IMR-90 (cell line): ENCODE measurements around the gene MXRA8. TPM values are rescaled to one million over a fixed set of nuclear protein-coding genes. Genes with fewer than 3 reads are reported as not detected.
"Not testable (repeated sequence)": the region's sequence is repeated elsewhere in the genome, so short reads cannot be mapped to it uniquely, and the experiment has no call there.

Experiments
- ATAC-seq: fragments of 200-7000 bp; cut with Tn5 transposase; 2 replicates; pipeline ENCODE4 v1.9.1; 2020; ENCODE audit warnings: low read depth, mild to moderate bottlenecking, moderate library complexity
- BruUV-seq: library from RNA; stranded (reverse); fragments of 400-500 nt; replicated peaks from 2 replicates; lab custom pipeline; 2021; lab: Mats Ljungman, UMichigan
- CTCF ChIA-PET: fragments of 300-600 bp; formaldehyde crosslinking; extraction: SDS; loops from one replicate; lab custom pipeline; 2021; ENCODE audit warnings: antibody characterized with exemption; lab: Yijun Ruan, JAX
- POLR2A ChIA-PET: fragments of 300-600 bp; sonication (Branson Sonifier 250); formaldehyde crosslinking; loops from one replicate; lab custom pipeline; 2022; ENCODE audit warnings: antibody characterized with exemption; ENCODE audit not compliant: unreplicated experiment; lab: Charles Lee
- DNase-seq: peaks from one replicate; pipeline ENCODE4 v3.0.0; 2013
- H2AFZ ChIP-seq: replicated peaks from 2 replicates; pipeline ENCODE3; 2013; ENCODE audit warnings: low read length, mild to moderate bottlenecking; ENCODE audit not compliant: poor library complexity
- H2AK5ac ChIP-seq: 2 replicates; pipeline ENCODE4 v1.6.1; 2013; ENCODE audit warnings: low read depth, low read length, inconsistent platforms
- H2AK9ac ChIP-seq: replicated peaks from 2 replicates; pipeline ENCODE3; 2013; ENCODE audit warnings: mild to moderate bottlenecking, low read depth, low read length, moderate library complexity; ENCODE audit not compliant: poor library complexity
- H2BK120ac ChIP-seq: 2 replicates; pipeline ENCODE4 v1.6.1; 2013; ENCODE audit warnings: low read depth, low read length, inconsistent platforms
- H2BK15ac ChIP-seq: 3 replicates; pipeline ENCODE4 v1.6.1; 2013; ENCODE audit warnings: low read depth, low read length, inconsistent platforms
- H2BK20ac ChIP-seq: 2 replicates; pipeline ENCODE4 v1.6.1; 2013; ENCODE audit warnings: low read depth, mild to moderate bottlenecking, inconsistent platforms, low read length, moderate library complexity
- H2BK5ac ChIP-seq: 2 replicates; pipeline ENCODE4 v1.6.1; 2013; ENCODE audit warnings: mild to moderate bottlenecking, low read depth, low read length, inconsistent platforms; ENCODE audit not compliant: poor library complexity, severe bottlenecking
- H3K14ac ChIP-seq: replicated peaks from 2 replicates; pipeline ENCODE4 v1.6.1; 2013; ENCODE audit warnings: low read depth, low read length, inconsistent platforms
- H3K18ac ChIP-seq: 2 replicates; pipeline ENCODE4 v1.6.1; 2013; ENCODE audit warnings: low read depth, low read length, control low read depth
- H3K23ac ChIP-seq: 2 replicates; pipeline ENCODE4 v1.6.1; 2013; ENCODE audit warnings: low read depth, low read length, inconsistent platforms
- H3K27ac ChIP-seq: 2 replicates; pipeline ENCODE4 v1.5.1; 2013; ENCODE audit warnings: mild to moderate bottlenecking, control low read depth, low read length; ENCODE audit not compliant: insufficient read depth
- H3K27me3 ChIP-seq: 2 replicates; pipeline ENCODE4 v1.6.1; 2013; ENCODE audit warnings: low read length; ENCODE audit not compliant: control insufficient read depth, insufficient read depth
- H3K36me3 ChIP-seq: 2 replicates; pipeline ENCODE4 v1.6.1; 2013; ENCODE audit warnings: low read length, mixed read lengths; ENCODE audit not compliant: control insufficient read depth, insufficient read depth
- H3K4ac ChIP-seq: 2 replicates; pipeline ENCODE4 v1.6.1; 2013; ENCODE audit warnings: low read depth, low read length, inconsistent platforms
- H3K4me1 ChIP-seq: 2 replicates; pipeline ENCODE4 v1.6.1; 2013; ENCODE audit warnings: low read length, mixed read lengths; ENCODE audit not compliant: control insufficient read depth, insufficient read depth
- H3K4me2 ChIP-seq: 2 replicates; pipeline ENCODE4 v1.6.1; 2013; ENCODE audit warnings: low read depth, mild to moderate bottlenecking, control low read depth, low read length, moderate library complexity
- H3K4me3 ChIP-seq: 2 replicates; pipeline ENCODE4 v1.5.1; 2013; ENCODE audit warnings: low read depth, mild to moderate bottlenecking, control low read depth, low read length, moderate library complexity; ENCODE audit not compliant: insufficient read depth
- H3K56ac ChIP-seq: 2 replicates; pipeline ENCODE4 v1.6.1; 2013; ENCODE audit warnings: low read length, inconsistent platforms; ENCODE audit not compliant: insufficient read depth; ENCODE audit errors: extremely low read depth
- H3K79me1 ChIP-seq, 2 experiments: 2 replicates each; pipeline ENCODE4 v1.6.1; 2013; ENCODE audit warnings: low read length in 2 of 2, inconsistent platforms in 1 of 2, low read depth in 1 of 2
- H3K9ac ChIP-seq: 2 replicates; pipeline ENCODE4 v1.6.1; 2013; ENCODE audit warnings: low read depth, low read length, control low read depth
- H3K9me1 ChIP-seq: 2 replicates; pipeline ENCODE4 v1.6.1; 2013; ENCODE audit warnings: low read length, inconsistent platforms; ENCODE audit not compliant: insufficient read depth
- H3K9me3 ChIP-seq: 2 replicates; pipeline ENCODE4 v1.6.1; 2013; ENCODE audit warnings: low read length; ENCODE audit not compliant: control insufficient read depth, insufficient read depth
- H4K20me1 ChIP-seq: 2 replicates; pipeline ENCODE4 v1.6.1; 2013; ENCODE audit warnings: low read length, inconsistent platforms; ENCODE audit not compliant: insufficient read depth
- H4K5ac ChIP-seq: 2 replicates; pipeline ENCODE4 v1.6.1; 2013; ENCODE audit warnings: mild to moderate bottlenecking, low read depth, low read length, control low read depth
- H4K8ac ChIP-seq, 2 experiments: 2 replicates each; pipeline ENCODE4 v1.6.1; 2013; ENCODE audit warnings: low read depth in 2 of 2, low read length in 2 of 2, control low read depth in 1 of 2, inconsistent platforms in 1 of 2
- H4K91ac ChIP-seq: 2 replicates; pipeline ENCODE4 v1.6.1; 2013; ENCODE audit warnings: low read depth, low read length, inconsistent platforms; ENCODE audit not compliant: insufficient read depth
- WGBS, 2 experiments: methylation state at CpG; one replicate each; pipeline versions ENCODE4 v1.1.5 to v1.1.7; 2013; ENCODE audit warnings: missing lambda C conversion rate in 2 of 2; ENCODE audit not compliant: insufficient read length in 1 of 2; ENCODE audit errors: extremely low coverage in 2 of 2; 5-methylcytosine and 5-hydroxymethylcytosine counted together
- dilution Hi-C: fragments of 300-500 bp; cut with HindIII; formaldehyde crosslinking; loops from one replicate; pipeline ENCODE4 v1.14.3; 2018; ENCODE audit warnings: low sequenced_read_pairs; ENCODE audit not compliant: unreplicated experiment
- in situ Hi-C: fragments of 300-500 bp; cut with MboI; formaldehyde crosslinking; loops from 3 replicates; pipeline ENCODE4 v1.14.3; 2019; ENCODE audit warnings: low sequenced_read_pairs, inconsistent platforms, mixed read lengths
- intact Hi-C: fragments of 100-400 bp; cut with micrococcal nuclease; formaldehyde crosslinking; loops from 2 replicates; pipeline ENCODE4 v1.10.0; 2022
- polyA plus RNA-seq, 3 experiments: library from polyadenylated mRNA; depleted of rRNA; stranded (reverse); fragments of >200 nt; gene quantifications; 2 replicates each; pipeline ENCODE4 v1.2.3, GENCODE V29; 2012; ENCODE audit warnings: low replicate concordance in 1 of 3
- total RNA-seq: library from RNA; depleted of rRNA; stranded (reverse); fragments of >200 nt; gene quantifications from 2 replicates; pipeline ENCODE4 v1.2.3, GENCODE V29; 2012

MXRA8 gene
- total and polyA plus RNA-seq, 2 of the 4 experiments (the other 2 are of a cell fraction) = 92.5 to 469 TPM

GRCh38 chr1:1385339-1385738 is 27.0 kb upstream of the MXRA8 start:
- H3K4me3 ChIP-seq, H3K23ac ChIP-seq, H3K56ac ChIP-seq, H2BK15ac ChIP-seq, H4K8ac ChIP-seq, intact Hi-C loops, H3K9ac ChIP-seq, ATAC-seq, H2AK5ac ChIP-seq, H3K27ac ChIP-seq, dilution Hi-C loops, CTCF ChIA-PET, in situ Hi-C loops, H2BK5ac ChIP-seq, DNase-seq, POLR2A ChIA-PET, BruUV-seq, H3K4ac ChIP-seq, H2AK9ac ChIP-seq, H2AFZ ChIP-seq, H3K9me3 ChIP-seq, H3K18ac ChIP-seq, H4K5ac ChIP-seq, H3K4me1 ChIP-seq, H2BK120ac ChIP-seq, H3K27me3 ChIP-seq, H4K91ac ChIP-seq, H3K14ac ChIP-seq, H3K9me1 ChIP-seq, H2BK20ac ChIP-seq, H3K4me2 ChIP-seq: not testable (repeated sequence)
- H3K36me3 ChIP-seq = peaks cover 52% of the 10 kb centered on the region
- WGBS, 2 experiments = 95% methylated on average over 16 of the region's 29 CpGs; no CpG with 5 or more reads in 1 of the 2 experiments
- peaks cover 13% of the 10 kb centered on the region for H4K20me1 ChIP-seq
- peaks cover 14 to 40% of the 10 kb centered on the region in 2 experiments; a peak in 3 of 4 replicates for H3K79me1 ChIP-seq
